Measurements from ENCODE around the gene GALR2.

Gene GALR2

GRCh38 chr17:76124582-76125390, 50.2 kb downstream of the GALR2 start:
- no peak for DNase-seq (ENCODE audit: low read depth in 2 of 2)

GRCh38 chr17:76125391-76125675, 50.8 kb downstream of the GALR2 start:
- no peak for DNase-seq (ENCODE audit: low read depth in 2 of 2)

GRCh38 chr17:76125922-76126321, 51.3 kb downstream of the GALR2 start:
- DNase-seq (ENCODE audit: low read depth in 2 of 2) = no peak
